Testis (tissue), 3 donors: Measurements from ENCODE around the gene MMP20. TPM values are rescaled to one million over a fixed set of nuclear protein-coding genes. Genes with fewer than 3 reads are reported as not detected.

Source experiments
- DNase-seq: peaks from one replicate; pipeline ENCODE4 v3.0.0-alpha.2; 2019
- H3K27ac ChIP-seq, 2 donors: fragments of 200-600 bp; sonication (generic); one replicate each; pipeline ENCODE4 v1.5.1; 2019
- H3K27me3 ChIP-seq: fragments of 200-600 bp; sonication (generic); one replicate; pipeline ENCODE4 v1.5.1; 2019
- H3K36me3 ChIP-seq: fragments of 200-600 bp; sonication (generic); one replicate; pipeline ENCODE4 v1.5.1; 2017; ENCODE audit warnings: low read depth; ENCODE audit errors: missing control alignments
- H3K4me1 ChIP-seq: fragments of 200-600 bp; sonication (generic); one replicate; pipeline ENCODE4 v1.5.1; 2019
- H3K4me3 ChIP-seq, 2 donors: fragments of 200-600 bp; sonication (generic); one replicate each; pipeline ENCODE4 v1.5.1; 2017 to 2019
- H3K9me3 ChIP-seq: fragments of 200-600 bp; sonication (generic); one replicate; pipeline ENCODE4 v1.5.1; 2017
- CTCF ChIP-seq, 3 experiments: fragments of 450-650 bp in 2 of 3; fragments of 200-600 bp in 1 of 3; sonication (generic) in 1 of 3; IDR thresholded peaks; one replicate each; pipeline ENCODE4 v1.5.1; 2016 to 2019; ENCODE audit warnings: antibody characterized with exemption in 3 of 3, mild to moderate bottlenecking in 2 of 3, moderate library complexity in 1 of 3
- POLR2A ChIP-seq: fragments of 450-650 bp; IDR thresholded peaks from one replicate; pipeline ENCODE4 v1.6.1; 2017; ENCODE audit warnings: antibody characterized with exemption, mild to moderate bottlenecking, moderate library complexity
- WGBS, 2 donors: methylation state at CpG; one replicate each; pipeline ENCODE4 v1.1.5; 2018; 5-methylcytosine and 5-hydroxymethylcytosine counted together
- intact Hi-C: fragments of 100-400 bp; cut with DNase I; formaldehyde crosslinking; loops from one replicate; pipeline ENCODE4 v1.15.1; 2023; ENCODE audit warnings: low total_unique reads
- polyA plus RNA-seq: library from polyadenylated mRNA; stranded (reverse); fragments of 350-450 nt; fragmentation: Illumina TruSeq; extraction: RNeasy Lipid Tissue Mini Kit (QIAGEN cat#74804); gene quantifications from one replicate; pipeline ENCODE4 v1.2.3, GENCODE V29; 2014; ENCODE audit warnings: low read depth, low replicate concordance; ENCODE audit not compliant: insufficient read depth
- total RNA-seq, 2 donors: library from RNA; depleted of rRNA; stranded (reverse); fragments of >200 nt; gene quantifications; one replicate each; pipeline ENCODE4 v1.2.3, GENCODE V29; 2016

The MMP20 gene
- total and polyA plus RNA-seq, 3 donors from 2014 or later: 3.1 to 15.5 TPM; not detected in 1

DNA sequence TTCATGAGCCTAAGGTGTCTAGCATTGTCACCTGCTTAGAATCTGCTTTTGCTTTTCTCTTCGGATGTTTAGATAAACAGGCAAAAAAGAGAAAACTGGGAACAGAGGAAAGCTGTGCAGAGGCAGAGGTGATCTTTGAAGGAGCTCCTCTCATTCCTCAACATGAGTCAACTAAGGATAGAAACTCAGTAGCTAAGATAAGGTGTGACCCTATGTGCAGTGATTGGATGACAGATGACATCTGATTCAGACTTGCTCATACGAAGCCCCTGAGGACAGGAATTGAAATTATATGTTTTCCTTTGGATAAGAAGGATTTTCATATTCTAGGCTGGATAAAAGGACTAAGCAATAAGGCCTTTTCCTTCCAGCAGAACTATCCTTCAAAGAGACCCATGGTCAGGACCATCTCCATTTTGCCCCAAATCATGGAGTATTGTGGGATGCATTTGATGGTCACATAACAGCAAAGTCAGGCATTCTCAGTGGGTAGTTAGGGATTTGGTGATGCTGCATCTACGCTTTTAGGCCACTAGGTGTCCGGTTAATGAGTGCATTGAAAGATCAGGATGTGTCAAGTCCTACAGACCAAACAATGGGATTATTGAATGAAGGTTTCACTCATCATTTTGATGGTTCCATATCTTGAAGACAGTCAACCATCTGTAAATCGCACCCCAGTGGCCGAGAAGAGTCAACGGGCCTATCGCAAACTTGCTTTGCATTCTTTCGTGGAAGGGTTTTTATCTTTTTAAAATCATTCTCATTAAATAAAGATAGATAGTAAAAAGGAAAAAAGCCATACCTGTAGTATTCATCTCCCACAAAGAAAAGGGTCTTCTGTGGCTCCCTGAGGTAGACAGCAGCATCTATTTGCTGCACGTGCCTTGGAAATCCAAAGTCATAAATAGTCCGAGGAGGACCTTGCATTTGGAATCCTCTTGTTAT lies 32.2 kb downstream of the MMP20 start:
- Histone ChIP-seq H3K36me3 (no peaks in the 10 kb centered on the region), H3K9me3 (no peaks in the 10 kb centered on the region), H3K27ac (no peak overlapping the region), H3K4me1 (no peaks in the 10 kb centered on the region), H3K27me3 (no peaks in the 10 kb centered on the region), H3K4me3 (no peak overlapping the region)
- no peak for DNase-seq
- WGBS, 2 donors: 80 to 81% methylated on average over 11 of the region's 11 CpGs
- intact Hi-C loops: no loop called here
- TF ChIP-seq CTCF (IDR thresholded peaks at IDR 0.05) (peak in 2 of 3 experiments; percentile 35 to 42), POLR2A (no peak)

- Histone ChIP-seq H3K4me1 (no peaks in the 10 kb centered on the region), H3K9me3 (no peaks in the 10 kb centered on the region), H3K4me3 (no peak overlapping the region), H3K36me3 (no peaks in the 10 kb centered on the region), H3K27me3 (no peaks in the 10 kb centered on the region), H3K27ac (no peak overlapping the region)
- intact Hi-C loops: no loop called here
- TF ChIP-seq CTCF (IDR thresholded peaks at IDR 0.05) (no peak), POLR2A (no peak)
- DNase-seq: no peak
- 96 to 97% methylated on average over 1 of the region's 1 CpG for WGBS, 2 donors
These were observed 33.0 kb downstream of the MMP20 start for GRCh38 chr11:102592131-102592530.

GRCh38 chr11:102591160-102591718 lies 33.9 kb downstream of the MMP20 start:
- Histone ChIP-seq H3K4me1 (no peaks in the 10 kb centered on the region), H3K4me3 (no peak overlapping the region), H3K27ac (no peak overlapping the region), H3K27me3 (no peaks in the 10 kb centered on the region), H3K36me3 (no peaks in the 10 kb centered on the region), H3K9me3 (no peaks in the 10 kb centered on the region)
- DNase-seq: no peak
- intact Hi-C loops: no loop called here
- 89% methylated on average over 5 of the region's 5 CpGs for WGBS, 2 donors
- no peak for TF ChIP-seq CTCF (IDR thresholded peaks at IDR 0.05)

DNA sequence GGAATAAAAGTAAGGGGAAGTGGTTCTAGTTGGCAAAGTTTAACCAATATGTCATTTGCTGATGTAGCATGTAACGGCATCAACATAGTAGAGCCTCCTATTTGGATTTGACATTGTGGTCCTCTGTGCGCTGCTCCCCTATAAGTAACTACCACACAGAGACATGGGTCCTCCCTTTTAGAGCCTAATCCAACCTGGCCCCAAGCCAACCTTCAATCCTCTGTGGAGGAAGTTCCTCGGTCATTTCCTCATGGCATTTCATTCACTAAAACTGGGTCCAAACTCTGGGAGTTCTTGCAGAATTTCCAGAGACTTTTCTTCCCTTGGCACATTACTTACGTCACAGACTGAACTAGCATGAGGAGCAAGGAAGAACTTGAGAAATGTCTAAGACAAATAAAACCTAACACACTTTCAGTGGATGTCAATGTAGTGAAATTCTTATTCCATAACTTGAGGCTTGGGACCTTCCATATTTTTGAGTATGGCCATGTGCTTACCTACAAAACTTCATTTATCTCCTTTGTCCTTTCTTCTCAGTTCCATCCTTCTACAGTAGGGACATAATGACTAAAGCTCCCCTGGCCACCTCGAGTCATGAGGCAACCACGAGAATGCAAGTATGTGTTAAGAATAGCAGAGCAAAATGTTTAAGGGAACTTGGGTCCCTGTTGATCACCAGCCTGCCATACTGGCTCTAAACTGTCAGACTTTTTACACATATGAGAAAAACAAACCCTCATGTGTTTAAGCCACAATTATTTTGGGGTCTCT lies 34.7 kb downstream of the MMP20 start:
- H3K27ac ChIP-seq: no peak overlapping the region
- no peak for TF ChIP-seq CTCF (IDR thresholded peaks at IDR 0.05)
- H3K4me3 ChIP-seq: no peak overlapping the region
- no peak for DNase-seq
- no peaks in the 10 kb centered on the region for H3K9me3 ChIP-seq
- no peaks in the 10 kb centered on the region for H3K27me3 ChIP-seq
- no peaks in the 10 kb centered on the region for H3K4me1 ChIP-seq
- H3K36me3 ChIP-seq: no peaks in the 10 kb centered on the region
- WGBS, 2 donors: 68 to 82% methylated on average over 6 of the region's 6 CpGs
- intact Hi-C loops: no loop called here
